NCI-H1694 (cell line): ENCODE measurements around the gene HIF1A.
A peak's percentile ranks its signal among the peaks of the same experiment; 100 is the strongest.
"Not testable (repeated sequence)": the region's sequence is repeated elsewhere in the genome, so short reads cannot be mapped to it uniquely, and the experiment has no call there.

Source experiments
- DNase-seq: peaks from one replicate; lab custom pipeline; 2025; lab: John Stamatoyannopoulos, UW

HIF1A gene

GRCh38 chr14:61673305-61673704 lies 22.0 kb upstream of the HIF1A start:
- DNase-seq: no peak

GRCh38 chr14:61675291-61675690 lies 20.0 kb upstream of the HIF1A start:
- DNase-seq: no peak

- no peak for DNase-seq
These were observed 17.8 kb upstream of the HIF1A start for GRCh38 chr14:61677479-61677878.

GRCh38 chr14:61678975-61679374 lies 16.3 kb upstream of the HIF1A start:
- no peak for DNase-seq

GRCh38 chr14:61681413-61681812 lies 13.9 kb upstream of the HIF1A start:
- DNase-seq: no peak

GRCh38 chr14:61683108-61683507 lies 12.2 kb upstream of the HIF1A start:
- DNase-seq: no peak

GRCh38 chr14:61690039-61690438 lies 5.3 kb upstream of the HIF1A start:
- no peak for DNase-seq

- DNase-seq: no peak
These were observed 4.3 kb upstream of the HIF1A start for GRCh38 chr14:61690982-61691381.

GRCh38 chr14:61691495-61691894 lies 3.8 kb upstream of the HIF1A start:
- DNase-seq: no peak

- DNase-seq: no peak
These were observed 1.3 kb upstream of the HIF1A start for GRCh38 chr14:61694039-61694438.

- peak; percentile 33 for DNase-seq
These were observed 598 bp downstream of the HIF1A start for GRCh38 chr14:61695695-61696527.

- no peak for DNase-seq
These were observed 1.5 kb downstream of the HIF1A start for GRCh38 chr14:61696753-61697318.

- DNase-seq: no peak
These were observed 3.1 kb downstream of the HIF1A start for GRCh38 chr14:61698206-61698980.

GRCh38 chr14:61699027-61699426 lies 3.7 kb downstream of the HIF1A start:
- DNase-seq: no peak

GRCh38 chr14:61700104-61700886 lies 5.0 kb downstream of the HIF1A start:
- DNase-seq: no peak

GRCh38 chr14:61701946-61702345 lies 6.6 kb downstream of the HIF1A start:
- no peak for DNase-seq

- no peak for DNase-seq
These were observed 8.2 kb downstream of the HIF1A start for GRCh38 chr14:61703342-61704129.

- DNase-seq: no peak
These were observed 9.2 kb downstream of the HIF1A start for GRCh38 chr14:61704554-61704953.

GRCh38 chr14:61705017-61705416 lies 9.7 kb downstream of the HIF1A start:
- no peak for DNase-seq

GRCh38 chr14:61706096-61706690 lies 10.9 kb downstream of the HIF1A start:
- no peak for DNase-seq

- not testable (repeated sequence) for DNase-seq
These were observed 12.5 kb downstream of the HIF1A start for GRCh38 chr14:61707774-61708173.
